Measurements from ENCODE around the gene NSG1.
A peak's percentile ranks its signal among the peaks of the same experiment; 100 is the strongest.
"Not testable (repeated sequence)": the region's sequence is repeated elsewhere in the genome, so short reads cannot be mapped to it uniquely, and the experiment has no call there.

Gene NSG1

GRCh38 chr4:4437798-4438470, 51.0 kb downstream of the NSG1 start:
- DNase-seq, result no peak

GRCh38 chr4:4438891-4439290, 52.0 kb downstream of the NSG1 start:
- DNase-seq, result no peak

GRCh38 chr4:4439782-4440181, 52.9 kb downstream of the NSG1 start:
- DNase-seq, result no peak

GRCh38 chr4:4440333-4441061, 53.6 kb downstream of the NSG1 start:
- no peak for DNase-seq

- DNase-seq, result no peak
These were observed 56.9 kb downstream of the NSG1 start for GRCh38 chr4:4443821-4444220.

- no peak for DNase-seq
These were observed 59.5 kb downstream of the NSG1 start for GRCh38 chr4:4446434-4446833.

GRCh38 chr4:4455210-4455865, 68.4 kb downstream of the NSG1 start:
- no peak for DNase-seq

GRCh38 chr4:4456351-4456750, 69.4 kb downstream of the NSG1 start:
- no peak for DNase-seq

GRCh38 chr4:4456816-4457578, 70.1 kb downstream of the NSG1 start:
- DNase-seq, result no peak

- DNase-seq, result no peak
These were observed 71.1 kb downstream of the NSG1 start for GRCh38 chr4:4457803-4458553.

- DNase-seq, result no peak
These were observed 72.3 kb downstream of the NSG1 start for GRCh38 chr4:4459181-4459580.

- DNase-seq, result no peak
These were observed 73.9 kb downstream of the NSG1 start for GRCh38 chr4:4460759-4461158.

GRCh38 chr4:4461178-4461577, 74.3 kb downstream of the NSG1 start:
- no peak for DNase-seq

- DNase-seq, result peak; percentile 54
These were observed 74.9 kb downstream of the NSG1 start for GRCh38 chr4:4461850-4462249.

- DNase-seq, result no peak
These were observed 76.1 kb downstream of the NSG1 start for GRCh38 chr4:4462970-4463369.

GRCh38 chr4:4465238-4465637, 78.3 kb downstream of the NSG1 start:
- DNase-seq, result not testable (repeated sequence)

Data from NCI-H774 (cell line).